ENCODE data around the gene DCT. TPM values are rescaled to one million over a fixed set of nuclear protein-coding genes. Genes with fewer than 3 reads are reported as not detected.

The DCT gene
- total and polyA plus RNA-seq, 2 of the 8 experiments (the other 6 are each of a cell fraction or from before 2014, with no cell fraction given) = 0.02 TPM; not detected in 1

- TF ChIP-seq, protein P1, sequence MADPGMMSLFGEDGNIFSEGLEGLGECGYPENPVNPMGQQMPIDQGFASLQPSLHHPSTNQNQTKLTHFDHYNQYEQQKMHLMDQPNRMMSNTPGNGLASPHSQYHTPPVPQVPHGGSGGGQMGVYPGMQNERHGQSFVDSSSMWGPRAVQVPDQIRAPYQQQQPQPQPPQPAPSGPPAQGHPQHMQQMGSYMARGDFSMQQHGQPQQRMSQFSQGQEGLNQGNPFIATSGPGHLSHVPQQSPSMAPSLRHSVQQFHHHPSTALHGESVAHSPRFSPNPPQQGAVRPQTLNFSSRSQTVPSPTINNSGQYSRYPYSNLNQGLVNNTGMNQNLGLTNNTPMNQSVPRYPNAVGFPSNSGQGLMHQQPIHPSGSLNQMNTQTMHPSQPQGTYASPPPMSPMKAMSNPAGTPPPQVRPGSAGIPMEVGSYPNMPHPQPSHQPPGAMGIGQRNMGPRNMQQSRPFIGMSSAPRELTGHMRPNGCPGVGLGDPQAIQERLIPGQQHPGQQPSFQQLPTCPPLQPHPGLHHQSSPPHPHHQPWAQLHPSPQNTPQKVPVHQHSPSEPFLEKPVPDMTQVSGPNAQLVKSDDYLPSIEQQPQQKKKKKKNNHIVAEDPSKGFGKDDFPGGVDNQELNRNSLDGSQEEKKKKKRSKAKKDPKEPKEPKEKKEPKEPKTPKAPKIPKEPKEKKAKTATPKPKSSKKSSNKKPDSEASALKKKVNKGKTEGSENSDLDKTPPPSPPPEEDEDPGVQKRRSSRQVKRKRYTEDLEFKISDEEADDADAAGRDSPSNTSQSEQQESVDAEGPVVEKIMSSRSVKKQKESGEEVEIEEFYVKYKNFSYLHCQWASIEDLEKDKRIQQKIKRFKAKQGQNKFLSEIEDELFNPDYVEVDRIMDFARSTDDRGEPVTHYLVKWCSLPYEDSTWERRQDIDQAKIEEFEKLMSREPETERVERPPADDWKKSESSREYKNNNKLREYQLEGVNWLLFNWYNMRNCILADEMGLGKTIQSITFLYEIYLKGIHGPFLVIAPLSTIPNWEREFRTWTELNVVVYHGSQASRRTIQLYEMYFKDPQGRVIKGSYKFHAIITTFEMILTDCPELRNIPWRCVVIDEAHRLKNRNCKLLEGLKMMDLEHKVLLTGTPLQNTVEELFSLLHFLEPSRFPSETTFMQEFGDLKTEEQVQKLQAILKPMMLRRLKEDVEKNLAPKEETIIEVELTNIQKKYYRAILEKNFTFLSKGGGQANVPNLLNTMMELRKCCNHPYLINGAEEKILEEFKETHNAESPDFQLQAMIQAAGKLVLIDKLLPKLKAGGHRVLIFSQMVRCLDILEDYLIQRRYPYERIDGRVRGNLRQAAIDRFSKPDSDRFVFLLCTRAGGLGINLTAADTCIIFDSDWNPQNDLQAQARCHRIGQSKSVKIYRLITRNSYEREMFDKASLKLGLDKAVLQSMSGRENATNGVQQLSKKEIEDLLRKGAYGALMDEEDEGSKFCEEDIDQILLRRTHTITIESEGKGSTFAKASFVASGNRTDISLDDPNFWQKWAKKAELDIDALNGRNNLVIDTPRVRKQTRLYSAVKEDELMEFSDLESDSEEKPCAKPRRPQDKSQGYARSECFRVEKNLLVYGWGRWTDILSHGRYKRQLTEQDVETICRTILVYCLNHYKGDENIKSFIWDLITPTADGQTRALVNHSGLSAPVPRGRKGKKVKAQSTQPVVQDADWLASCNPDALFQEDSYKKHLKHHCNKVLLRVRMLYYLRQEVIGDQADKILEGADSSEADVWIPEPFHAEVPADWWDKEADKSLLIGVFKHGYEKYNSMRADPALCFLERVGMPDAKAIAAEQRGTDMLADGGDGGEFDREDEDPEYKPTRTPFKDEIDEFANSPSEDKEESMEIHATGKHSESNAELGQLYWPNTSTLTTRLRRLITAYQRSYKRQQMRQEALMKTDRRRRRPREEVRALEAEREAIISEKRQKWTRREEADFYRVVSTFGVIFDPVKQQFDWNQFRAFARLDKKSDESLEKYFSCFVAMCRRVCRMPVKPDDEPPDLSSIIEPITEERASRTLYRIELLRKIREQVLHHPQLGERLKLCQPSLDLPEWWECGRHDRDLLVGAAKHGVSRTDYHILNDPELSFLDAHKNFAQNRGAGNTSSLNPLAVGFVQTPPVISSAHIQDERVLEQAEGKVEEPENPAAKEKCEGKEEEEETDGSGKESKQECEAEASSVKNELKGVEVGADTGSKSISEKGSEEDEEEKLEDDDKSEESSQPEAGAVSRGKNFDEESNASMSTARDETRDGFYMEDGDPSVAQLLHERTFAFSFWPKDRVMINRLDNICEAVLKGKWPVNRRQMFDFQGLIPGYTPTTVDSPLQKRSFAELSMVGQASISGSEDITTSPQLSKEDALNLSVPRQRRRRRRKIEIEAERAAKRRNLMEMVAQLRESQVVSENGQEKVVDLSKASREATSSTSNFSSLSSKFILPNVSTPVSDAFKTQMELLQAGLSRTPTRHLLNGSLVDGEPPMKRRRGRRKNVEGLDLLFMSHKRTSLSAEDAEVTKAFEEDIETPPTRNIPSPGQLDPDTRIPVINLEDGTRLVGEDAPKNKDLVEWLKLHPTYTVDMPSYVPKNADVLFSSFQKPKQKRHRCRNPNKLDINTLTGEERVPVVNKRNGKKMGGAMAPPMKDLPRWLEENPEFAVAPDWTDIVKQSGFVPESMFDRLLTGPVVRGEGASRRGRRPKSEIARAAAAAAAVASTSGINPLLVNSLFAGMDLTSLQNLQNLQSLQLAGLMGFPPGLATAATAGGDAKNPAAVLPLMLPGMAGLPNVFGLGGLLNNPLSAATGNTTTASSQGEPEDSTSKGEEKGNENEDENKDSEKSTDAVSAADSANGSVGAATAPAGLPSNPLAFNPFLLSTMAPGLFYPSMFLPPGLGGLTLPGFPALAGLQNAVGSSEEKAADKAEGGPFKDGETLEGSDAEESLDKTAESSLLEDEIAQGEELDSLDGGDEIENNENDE (IDR thresholded peaks at IDR 0.05; ENCODE audit: insufficient replicate concordance, low read length) = no peak
- no peak for TF ChIP-seq EGR1 (IDR thresholded peaks at IDR 0.05; ENCODE audit: borderline replicate concordance, low read depth, low read length)
- no peak for TF ChIP-seq ZNF274 (IDR thresholded peaks at IDR 0.05; ENCODE audit: borderline replicate concordance, extremely low read depth, low read length)
- TF ChIP-seq BRCA1 (IDR thresholded peaks at IDR 0.05; ENCODE audit: low read depth, low read length) = no peak
- TF ChIP-seq TCF12 (IDR thresholded peaks at IDR 0.05; ENCODE audit: low read depth, low read length) = no peak
- TF ChIP-seq POU5F1 (IDR thresholded peaks at IDR 0.05; ENCODE audit: low read depth, low read length) = no peak
- TF ChIP-seq CEBPB (IDR thresholded peaks at IDR 0.05; ENCODE audit: low read depth, low read length) = no peak
- TF ChIP-seq CBX8 (IDR thresholded peaks at IDR 0.05; ENCODE audit: borderline replicate concordance, low read depth, low read length) = no peak
- no peak for TF ChIP-seq EP300 (IDR thresholded peaks at IDR 0.05; ENCODE audit: borderline replicate concordance in 1 of 2, low read depth in 2 of 2, low read length in 2 of 2)
- TF ChIP-seq SAP30 (IDR thresholded peaks at IDR 0.05; ENCODE audit: insufficient read depth, insufficient replicate concordance, low read length) = no peak
- TF ChIP-seq ASH2L (IDR thresholded peaks at IDR 0.05; ENCODE audit: low read length) = no peak
- TF ChIP-seq HDAC2 (IDR thresholded peaks at IDR 0.05; ENCODE audit: borderline replicate concordance in 1 of 2, low read depth in 2 of 2, low read length in 2 of 2) = no peak
Measured at GRCh38 chr13:94516456-94516855, 37.0 kb upstream of the DCT start (continued).

Measured in H1 (cell line).